Fibroblast of skin of left quadriceps (primary cell): ENCODE data around the gene USP25.

Source experiments
- DNase-seq, 2 experiments: peaks; one replicate each; pipeline ENCODE4 v3.0.0-alpha.2; 2013; ENCODE audit warnings: low read depth in 2 of 2

The USP25 gene, protein sequence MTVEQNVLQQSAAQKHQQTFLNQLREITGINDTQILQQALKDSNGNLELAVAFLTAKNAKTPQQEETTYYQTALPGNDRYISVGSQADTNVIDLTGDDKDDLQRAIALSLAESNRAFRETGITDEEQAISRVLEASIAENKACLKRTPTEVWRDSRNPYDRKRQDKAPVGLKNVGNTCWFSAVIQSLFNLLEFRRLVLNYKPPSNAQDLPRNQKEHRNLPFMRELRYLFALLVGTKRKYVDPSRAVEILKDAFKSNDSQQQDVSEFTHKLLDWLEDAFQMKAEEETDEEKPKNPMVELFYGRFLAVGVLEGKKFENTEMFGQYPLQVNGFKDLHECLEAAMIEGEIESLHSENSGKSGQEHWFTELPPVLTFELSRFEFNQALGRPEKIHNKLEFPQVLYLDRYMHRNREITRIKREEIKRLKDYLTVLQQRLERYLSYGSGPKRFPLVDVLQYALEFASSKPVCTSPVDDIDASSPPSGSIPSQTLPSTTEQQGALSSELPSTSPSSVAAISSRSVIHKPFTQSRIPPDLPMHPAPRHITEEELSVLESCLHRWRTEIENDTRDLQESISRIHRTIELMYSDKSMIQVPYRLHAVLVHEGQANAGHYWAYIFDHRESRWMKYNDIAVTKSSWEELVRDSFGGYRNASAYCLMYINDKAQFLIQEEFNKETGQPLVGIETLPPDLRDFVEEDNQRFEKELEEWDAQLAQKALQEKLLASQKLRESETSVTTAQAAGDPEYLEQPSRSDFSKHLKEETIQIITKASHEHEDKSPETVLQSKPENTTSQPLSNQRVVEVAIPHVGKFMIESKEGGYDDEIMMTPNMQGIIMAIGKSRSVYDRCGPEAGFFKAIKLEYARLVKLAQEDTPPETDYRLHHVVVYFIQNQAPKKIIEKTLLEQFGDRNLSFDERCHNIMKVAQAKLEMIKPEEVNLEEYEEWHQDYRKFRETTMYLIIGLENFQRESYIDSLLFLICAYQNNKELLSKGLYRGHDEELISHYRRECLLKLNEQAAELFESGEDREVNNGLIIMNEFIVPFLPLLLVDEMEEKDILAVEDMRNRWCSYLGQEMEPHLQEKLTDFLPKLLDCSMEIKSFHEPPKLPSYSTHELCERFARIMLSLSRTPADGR

DNA sequence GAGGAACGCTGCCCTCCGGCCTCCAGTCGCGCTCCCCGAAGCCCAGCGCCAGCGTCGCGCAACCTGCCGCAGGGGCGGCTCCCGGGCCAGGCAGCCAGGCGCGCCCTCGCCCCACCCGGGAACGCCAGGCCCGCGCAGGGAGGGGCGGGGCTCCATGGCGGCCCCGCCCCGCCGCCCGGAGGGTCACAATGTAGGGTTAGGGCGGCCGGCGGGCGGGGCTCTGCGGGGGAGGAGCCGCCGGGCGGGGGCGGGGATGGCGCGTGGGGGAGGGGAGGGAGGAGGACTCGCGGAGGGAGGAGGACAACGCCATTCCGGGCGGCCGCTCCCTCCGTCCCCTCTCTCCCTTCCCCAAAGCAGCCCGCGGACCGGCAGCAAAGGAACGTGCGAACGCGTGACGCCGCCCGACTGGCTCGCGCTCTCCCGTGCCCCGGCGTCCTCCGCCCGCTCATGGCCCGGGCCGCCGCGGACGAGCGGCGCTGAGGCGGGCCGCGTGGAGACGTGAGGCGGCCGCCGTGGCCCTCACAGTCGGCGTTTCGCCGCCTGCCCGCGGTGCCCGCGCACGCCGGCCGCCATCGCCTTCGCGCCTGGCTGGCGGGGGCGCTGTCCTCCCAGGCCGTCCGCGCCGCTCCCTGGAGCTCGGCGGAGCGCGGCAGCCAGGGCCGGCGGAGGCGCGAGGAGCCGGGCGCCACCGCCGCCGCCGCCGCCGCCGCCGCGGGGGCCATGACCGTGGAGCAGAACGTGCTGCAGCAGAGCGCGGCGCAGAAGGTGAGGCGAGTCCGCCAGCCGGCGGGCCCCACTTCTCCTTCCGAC lies at the start of gene USP25:
Gene USP25, plus strand, starts transcription at position 309 of the 810 bp plus-strand sequence. Its CDS starts 412 bp downstream, at position 721.
- DNase-seq, result peak; percentile 41 to 45

DNA sequence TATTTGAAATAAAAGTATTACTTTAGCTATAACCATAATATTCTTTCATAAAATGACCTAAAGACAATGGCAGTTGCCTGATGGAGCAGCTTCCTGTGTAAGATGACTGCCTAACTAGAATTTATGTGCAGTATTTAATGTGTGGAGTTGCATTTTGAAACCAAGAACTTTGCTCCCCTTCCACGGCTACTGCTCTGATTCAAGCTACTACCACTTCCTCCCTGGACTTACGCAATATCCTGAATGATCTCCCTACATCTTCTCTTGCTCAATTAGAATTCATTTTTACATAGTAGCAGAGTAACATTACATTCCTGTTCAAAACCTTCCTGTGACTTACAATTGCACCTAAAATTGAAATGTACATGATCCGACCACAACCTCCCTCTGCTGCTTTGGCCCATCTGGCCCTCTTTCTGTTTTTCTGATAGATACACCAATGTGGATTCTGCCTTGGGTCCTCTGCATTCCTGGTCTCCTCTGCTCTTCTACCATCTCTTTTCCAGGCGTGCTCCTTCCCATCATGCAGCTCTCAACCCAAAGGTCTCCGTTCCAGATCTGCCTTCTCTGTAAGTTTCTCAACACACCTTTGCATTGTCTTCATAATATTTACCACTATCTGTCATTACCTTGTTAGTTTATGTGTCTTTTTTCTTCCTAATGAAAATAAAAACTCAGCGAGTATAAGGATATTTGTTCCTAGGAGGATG lies 47.4 kb upstream of the USP25 start:
- DNase-seq, result peak; percentile 44 to 50

DNA sequence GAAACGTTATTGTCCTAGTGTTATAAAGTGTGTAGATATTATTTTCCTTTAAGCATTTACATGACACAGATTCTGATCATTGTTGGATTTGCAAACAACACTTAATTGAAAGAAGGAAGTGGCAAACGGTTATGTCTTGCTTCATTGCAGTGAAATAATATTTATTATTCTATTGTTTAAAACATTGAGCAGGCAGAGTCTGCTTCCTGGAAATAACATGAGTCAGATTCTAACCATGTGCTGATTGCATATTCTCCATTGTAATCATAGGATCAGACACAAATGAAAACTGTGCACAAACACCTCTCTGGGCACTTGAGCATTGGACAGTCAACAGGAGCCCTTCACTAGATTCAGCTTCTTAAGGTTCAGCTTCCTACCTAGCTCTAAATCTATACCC lies 46.8 kb upstream of the USP25 start:
- DNase-seq, result no peak

DNA sequence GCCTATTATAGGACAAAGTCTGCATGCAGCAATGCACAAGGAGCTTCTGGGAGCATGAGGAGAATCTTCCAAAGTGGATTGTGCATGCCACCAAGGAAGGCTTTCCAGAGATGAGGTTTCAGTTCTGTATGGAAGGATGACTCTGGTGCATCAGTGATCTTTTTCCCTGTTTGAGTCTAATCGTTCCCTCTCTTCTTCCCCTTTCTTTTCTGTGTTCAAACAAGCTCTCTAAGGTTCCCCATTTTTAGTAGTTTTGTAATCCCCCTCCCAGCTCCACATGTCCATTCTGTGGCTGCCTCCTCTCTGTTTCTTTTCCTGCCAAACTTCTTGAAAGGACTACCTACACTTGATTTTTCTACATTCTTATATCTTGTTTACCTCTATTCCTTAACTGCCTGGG lies 43.3 kb upstream of the USP25 start:
- DNase-seq, result no peak

DNA sequence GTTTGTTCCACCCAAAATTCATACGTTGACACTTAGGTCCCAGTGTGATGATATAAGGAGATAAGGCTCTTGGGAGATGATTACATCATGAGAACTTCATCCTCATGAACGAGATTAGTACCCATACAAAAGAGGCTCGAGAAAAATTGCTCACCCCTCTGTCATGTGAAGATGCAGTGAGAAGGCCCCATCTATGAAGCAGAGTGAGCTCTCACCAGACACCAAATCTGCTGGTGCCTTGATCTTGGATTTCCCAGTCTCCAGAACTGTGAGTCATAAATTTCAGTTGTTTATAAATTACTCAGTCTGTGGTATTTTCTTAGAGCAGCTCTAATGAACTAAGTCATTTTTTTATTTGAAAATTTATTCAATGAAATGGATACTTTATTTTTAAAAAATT lies 42.6 kb upstream of the USP25 start:
- DNase-seq, result no peak

DNA sequence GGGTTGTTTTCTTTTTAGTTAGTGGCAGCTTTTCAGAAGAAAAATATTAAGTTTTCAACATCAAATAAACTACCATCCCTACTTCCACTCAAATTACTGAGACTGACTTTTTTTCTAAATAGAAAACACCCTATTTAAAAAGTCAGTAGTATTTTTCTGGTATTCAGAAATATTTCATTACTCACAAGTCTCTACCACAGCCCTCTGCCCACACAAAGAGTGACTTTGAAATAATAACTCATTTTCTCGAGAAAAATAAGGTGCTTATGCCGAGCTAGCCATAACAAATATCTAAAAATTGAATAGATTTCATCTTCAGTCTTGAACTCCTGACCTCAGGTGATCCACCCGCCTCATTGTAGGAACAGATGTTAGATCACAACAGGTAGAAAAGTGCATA lies 41.8 kb upstream of the USP25 start:
- DNase-seq, result no peak

DNA sequence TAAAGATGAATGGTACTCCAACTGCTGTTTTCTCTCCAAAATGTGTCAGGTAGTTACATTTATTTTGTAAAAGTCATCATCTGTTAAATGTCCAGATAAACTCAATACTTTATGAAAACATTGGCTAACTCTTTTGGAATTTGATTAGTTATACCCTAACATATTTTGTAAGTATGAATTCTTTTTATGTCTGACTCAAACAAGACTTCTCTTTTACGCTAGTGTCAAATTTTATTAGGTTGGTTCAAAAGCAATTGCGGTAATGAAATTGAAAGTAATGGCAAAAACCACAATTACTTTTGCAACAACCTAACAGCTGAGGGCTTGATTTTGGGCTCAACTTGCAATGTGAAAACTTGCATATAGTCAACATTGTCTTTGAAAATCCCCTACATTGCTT lies 41.0 kb upstream of the USP25 start:
- no peak for DNase-seq

DNA sequence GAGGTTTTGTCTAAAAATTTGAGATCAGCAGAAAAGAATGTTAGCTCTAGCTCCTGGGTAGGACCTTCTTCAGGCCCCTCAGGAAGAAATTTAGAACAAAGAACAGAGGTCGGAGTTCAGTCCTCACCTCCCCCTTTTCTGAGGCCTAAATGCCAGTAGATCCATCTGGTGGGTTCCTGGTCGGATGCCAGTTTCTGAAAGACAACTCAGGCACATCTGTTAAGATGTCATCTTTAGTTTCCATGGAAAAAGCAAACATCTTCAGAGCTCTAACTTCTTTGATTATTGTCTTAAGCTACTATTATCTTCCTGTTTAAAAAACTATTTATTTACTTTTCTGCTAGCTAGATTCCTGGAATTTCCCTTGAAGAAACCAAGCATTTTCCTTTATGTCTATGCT lies 37.1 kb upstream of the USP25 start:
- DNase-seq, result no peak

DNA sequence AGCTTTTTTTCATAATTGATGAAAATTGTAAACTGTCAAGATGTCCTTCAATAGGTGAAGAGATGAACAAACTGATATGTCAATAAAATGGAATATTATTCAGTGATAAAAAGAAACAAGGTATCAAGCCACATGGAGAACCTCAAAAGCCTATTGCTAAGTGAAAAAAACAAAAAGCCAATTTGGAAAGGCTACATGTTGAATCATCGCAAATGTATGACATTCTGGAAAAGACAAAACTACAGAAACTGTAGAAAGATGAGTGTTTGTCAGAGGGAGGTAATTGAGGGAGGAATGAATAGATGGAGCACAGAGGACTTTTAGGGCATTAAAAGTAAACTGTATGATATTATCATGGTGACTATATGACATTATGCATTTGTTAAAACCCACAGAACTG lies 34.5 kb upstream of the USP25 start:
- DNase-seq, result no peak

DNA sequence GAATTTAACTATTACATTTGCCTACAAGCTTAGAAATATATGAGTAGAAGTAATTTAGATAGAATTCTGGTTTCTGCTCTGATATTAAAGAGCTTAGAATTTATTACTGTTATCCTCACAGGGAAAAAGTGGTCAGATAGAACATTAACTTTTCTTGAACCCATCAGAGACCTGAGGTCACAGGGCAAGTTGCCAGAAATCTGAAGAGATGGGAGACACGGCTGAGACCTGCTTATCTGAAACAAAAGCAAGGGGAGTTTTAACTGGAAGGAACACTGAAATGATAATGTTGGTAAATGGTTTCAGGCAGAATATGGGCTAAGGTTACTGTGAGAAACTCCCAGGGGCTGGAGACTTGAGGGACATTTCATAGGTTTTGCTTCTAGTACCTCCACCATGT lies 28.0 kb upstream of the USP25 start:
- DNase-seq, result no peak

DNA sequence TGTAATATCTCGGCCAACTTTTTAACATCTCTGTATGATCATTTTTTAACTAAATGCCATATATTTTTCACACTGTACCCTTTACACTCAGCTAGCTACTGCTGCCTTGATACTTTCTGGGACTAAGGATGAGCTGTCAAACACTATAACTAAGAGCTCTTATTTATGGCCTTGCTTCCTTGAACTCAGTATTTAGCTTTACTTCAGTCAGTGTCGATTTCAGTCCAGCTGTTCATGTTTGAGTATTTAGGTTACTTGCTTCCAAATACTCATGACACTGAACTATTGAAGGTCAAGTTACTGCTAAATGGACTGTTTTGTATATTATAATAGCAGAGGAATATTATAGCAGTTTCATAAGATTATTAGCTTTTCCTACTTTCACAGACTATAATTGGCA lies 25.9 kb upstream of the USP25 start:
- no peak for DNase-seq

DNA sequence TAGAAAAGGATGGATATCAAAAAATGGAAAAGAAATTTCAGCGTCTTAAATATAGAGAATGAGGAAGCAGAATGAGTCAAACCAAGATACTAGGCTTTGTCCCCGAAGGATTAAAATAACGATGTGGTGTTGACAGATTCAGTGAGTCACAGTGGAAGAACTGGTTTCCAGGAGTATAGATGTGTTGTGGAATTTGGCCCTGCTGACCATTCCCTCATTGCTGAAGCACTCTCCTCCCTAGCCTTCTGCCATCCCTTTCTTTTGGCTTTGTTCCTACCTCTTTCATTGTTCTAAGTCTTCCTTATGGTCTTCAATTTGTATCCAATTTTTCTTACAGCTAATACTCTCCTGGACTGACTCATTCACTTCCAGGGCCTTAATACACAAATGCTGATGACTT lies 23.1 kb upstream of the USP25 start:
- DNase-seq, result peak; percentile 94 to 95

DNA sequence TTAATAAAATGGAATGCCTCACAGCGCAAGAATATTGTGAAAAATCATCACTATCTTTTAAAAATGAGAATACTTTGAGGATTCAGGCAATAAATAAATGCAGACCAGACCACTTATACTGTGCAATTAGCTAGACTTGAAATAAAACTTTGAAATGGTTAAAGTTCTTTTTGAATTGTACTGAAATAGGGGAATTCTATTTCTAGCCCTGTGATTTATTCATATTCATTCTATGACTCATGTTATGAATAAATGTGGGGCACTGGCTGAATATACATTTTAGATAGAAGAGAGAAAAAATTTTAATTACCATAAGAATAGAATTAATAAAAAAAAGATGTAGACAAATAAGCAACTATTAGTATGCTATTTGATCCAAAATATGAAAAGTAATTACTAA lies 16.4 kb upstream of the USP25 start:
- no peak for DNase-seq

DNA sequence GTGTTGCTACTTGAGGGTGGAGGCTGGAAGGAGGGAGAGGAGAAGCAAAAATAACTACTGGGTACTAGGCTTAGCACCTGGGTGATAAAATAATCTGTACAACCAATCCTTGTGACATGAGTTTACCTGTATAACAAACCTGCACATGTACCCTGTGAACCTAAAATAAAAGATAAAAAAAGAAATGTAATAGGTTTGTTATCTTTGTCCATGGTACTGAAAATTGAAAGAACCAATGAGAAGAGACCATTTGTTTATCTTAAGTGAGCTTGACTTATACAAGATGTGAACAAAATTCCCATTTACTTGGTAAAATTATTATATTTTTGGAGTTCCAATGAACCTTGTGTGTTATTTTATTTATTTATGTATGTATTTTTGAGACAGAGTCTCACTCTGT lies 11.1 kb upstream of the USP25 start:
- DNase-seq, result no peak

DNA sequence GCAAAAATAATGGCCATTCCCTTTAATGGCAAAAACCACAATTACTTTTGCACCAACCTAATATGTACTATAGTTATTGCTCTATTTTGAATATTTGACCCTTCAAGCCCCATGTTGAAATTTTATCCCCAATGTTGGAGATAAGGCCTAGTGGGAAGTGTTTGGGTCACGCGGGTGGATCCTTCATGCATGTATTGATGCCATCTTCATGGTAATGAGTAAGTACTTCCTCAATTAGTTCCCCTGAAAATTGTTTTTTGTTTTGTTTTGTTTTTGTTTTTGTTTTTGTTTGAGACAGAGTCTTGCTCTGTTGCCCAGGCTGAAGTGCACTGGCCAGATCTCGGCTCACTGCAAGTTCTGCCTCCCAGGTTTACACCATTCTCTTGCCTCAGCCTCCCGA lies 9.8 kb upstream of the USP25 start:
- DNase-seq, result no peak

DNA sequence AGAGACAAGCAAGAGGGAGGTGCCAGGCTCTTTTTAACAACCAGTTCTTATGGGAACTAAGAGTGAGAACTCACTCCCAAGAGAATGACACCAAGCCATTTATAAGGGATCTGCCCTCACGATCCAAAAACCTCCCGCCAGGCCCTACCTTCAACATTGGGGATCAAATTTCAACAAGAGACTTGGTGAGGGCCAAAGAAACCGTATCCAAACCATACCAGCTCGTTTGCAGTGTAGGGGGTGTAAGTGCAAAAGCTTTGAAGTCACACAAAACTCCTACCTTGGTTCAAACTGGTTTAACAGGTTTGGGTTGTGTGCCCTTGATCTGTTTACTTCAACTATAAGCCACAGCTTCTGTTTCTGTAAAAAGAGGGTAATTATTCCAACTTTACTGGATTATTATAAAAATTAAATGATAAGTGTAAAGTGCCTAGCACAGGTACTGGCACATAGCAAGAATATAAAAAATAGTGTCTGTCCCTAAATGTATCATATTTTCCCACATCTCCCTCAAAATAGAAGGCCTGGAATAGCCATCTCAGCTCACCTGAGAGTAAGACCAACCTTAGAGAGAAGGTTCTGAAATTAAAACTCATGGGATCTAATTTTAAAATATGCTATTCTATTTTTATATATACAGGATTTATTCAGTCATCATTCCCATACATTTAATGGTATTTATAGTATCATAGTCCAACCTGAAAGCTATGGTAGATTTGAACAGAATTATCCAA lies 7.0 kb upstream of the USP25 start:
- no peak for DNase-seq

DNA sequence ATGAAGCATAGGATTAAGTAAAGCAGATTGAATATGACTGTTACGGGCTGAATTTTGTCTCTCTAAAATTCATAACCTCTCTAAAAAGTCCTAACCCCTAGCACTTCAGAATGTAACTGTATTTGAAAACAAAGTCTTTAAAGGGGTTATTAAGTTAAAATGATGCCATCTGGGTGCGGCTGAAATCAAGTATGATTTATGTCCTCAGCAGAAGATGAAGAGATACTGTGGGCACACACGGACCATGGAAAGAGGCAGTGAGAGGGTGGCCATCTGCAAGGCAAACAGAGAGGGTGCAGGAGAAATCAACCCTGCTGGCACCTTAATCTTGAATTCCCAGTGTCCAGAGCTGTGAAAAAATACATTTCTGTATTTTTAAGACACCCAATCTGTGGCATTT lies 3.8 kb upstream of the USP25 start:
- no peak for DNase-seq

DNA sequence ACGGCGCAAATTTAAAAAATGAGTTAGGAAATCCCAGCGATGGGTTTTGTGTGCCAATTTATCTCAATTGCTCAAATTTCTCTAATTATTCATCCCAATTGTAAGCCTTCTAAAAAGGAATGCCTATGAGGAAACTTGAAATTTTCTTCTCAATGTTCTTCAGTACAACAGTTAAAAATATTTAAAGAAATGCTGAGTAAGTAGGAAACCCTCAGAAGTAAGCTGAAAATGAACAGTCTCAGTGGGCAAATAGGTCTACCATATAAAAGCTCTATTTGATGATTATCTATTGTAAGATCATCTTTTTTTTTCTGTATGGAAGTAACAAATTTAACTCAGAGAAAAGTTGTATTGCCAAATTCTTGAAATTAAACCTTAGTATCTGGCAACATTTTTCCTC lies 1.7 kb upstream of the USP25 start:
- no peak for DNase-seq

DNA sequence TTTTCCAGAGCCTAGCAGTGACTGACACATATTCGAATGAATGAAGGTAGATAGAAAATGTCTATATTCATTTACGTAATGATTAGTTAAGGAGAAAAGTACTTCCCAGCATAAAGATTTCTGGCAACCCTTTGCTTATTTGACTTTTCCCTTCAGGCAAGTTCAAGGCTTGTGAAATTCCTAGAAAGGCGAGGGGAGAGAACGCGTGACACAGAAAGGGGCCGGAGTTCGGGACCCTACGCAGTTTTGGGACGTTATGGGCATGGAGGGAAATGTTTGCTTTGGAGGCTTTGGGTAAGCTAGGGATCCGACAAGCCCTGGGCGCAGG lies 472 bp upstream of the USP25 start:
- DNase-seq, result no peak

DNA sequence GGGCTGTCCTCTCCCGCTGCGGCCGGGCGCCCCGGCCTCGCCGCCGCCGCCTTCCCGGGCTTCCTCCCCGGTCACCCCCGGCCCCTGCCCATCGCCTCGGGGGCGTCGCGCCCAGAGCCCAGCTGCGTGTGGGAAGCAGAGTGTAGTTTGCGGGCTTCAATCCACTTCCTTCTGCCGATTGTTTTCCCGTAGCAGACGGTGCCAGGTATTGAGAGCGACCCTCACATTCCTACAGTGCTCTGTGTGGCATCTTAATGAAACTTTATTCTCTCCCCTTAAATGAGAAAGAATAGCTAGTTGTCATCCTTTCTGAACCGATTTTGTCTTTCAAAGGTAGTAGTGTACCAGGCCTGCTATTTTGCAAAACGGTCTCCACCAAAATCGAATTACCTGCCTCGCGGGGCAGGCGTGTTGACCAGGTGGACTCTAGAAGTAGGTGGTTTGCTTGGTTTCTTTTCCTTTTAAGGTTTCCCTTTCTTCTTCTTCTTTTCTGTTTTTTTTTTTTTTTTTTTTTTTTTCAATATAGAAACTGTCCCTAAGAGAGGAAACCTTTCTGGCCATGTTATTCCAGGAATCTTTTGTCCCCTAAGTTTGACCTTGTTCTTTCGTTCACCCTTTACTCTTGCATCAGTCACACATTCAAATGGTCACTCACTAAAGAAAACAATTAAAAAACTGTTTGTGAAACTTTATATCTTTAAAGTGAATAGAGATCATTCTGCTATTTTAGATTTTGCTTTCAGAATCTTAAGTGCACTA lies 881 bp downstream of the USP25 start:
- DNase-seq, result no peak
